Measurements from ENCODE around the gene GCA. TPM values are rescaled to one million over a fixed set of nuclear protein-coding genes. Genes with fewer than 3 reads are reported as not detected.

Gene GCA
- total and polyA plus RNA-seq, 2 of the 13 experiments (the other 11 are each of a cell fraction or from before 2014, with no cell fraction given): 42.0 to 48.3 TPM

GRCh38 chr2:162327134-162327769 is 16.7 kb upstream of the GCA start (continued):
- TF ChIP-seq CTCF (CRISPR knock-in tag; IDR thresholded peaks at IDR 0.05) (peak; percentile 54), GLI4 (CRISPR knock-in tag; IDR thresholded peaks at IDR 0.05; ENCODE audit: borderline replicate concordance) (no peak)

GRCh38 chr2:162327806-162328205 is 16.1 kb upstream of the GCA start:
- Histone ChIP-seq H3K4me3 (replicated peaks in 1 of 3; ENCODE audit: insufficient read depth in 1 of 3, low read depth in 2 of 3, low read length in 3 of 3) (no peak overlapping the region), H3K27me3 (ENCODE audit: control insufficient read depth in 1 of 2, insufficient read depth in 2 of 2, low read length in 2 of 2) (no peaks in the 10 kb centered on the region; a peak in 1 of 5 replicates), H2AFZ (ENCODE audit: low read length) (no peak overlapping the region), H3K9ac (ENCODE audit: insufficient read depth, low read depth, low read length) (no peak overlapping the region), H3K4me1 (ENCODE audit: insufficient read depth, low read length) (no peaks in the 10 kb centered on the region; the same call in 1 of the 2 replicates), H4K20me1 (ENCODE audit: insufficient read depth, low read length) (no peaks in the 10 kb centered on the region), H3K27ac (ENCODE audit: extremely low read length, insufficient read depth, low read length) (no peak overlapping the region), H3K4me2 (ENCODE audit: low read depth, low read length) (no peak overlapping the region), H3K79me2 (ENCODE audit: insufficient read depth, low read length) (no peaks in the 10 kb centered on the region), H3K36me3 (replicated peaks in 1 of 2; ENCODE audit: control insufficient read depth in 1 of 2, insufficient read depth in 2 of 2, low read length in 2 of 2) (no peaks in the 10 kb centered on the region), H3K9me3 (ENCODE audit: low read length) (peaks cover 7% of the 10 kb centered on the region; the same call in 1 of the 2 replicates)
- intact Hi-C loops (cut with micrococcal nuclease; ENCODE audit: unreplicated experiment) (no loop called here), in situ Hi-C loops (cut with HindIII; ENCODE audit: extremely low pct_ligation_motif_present, low pct_unique_long_range_greater_than_20kb) (no loop called here)
- FAIRE-seq (no peak), DNase-seq (ENCODE audit: low spot score) (no peak), ATAC-seq (no peak; the same call in 2 of the 3 replicates)
- BruUV-seq (replicated peaks): no TSS peak
- ChIA-PET CTCF (ENCODE audit: low intra/inter-chr PET ratio, low total read pairs) (no interaction called here), POLR2A (no interaction called here)
- 64% methylated on average over 9 of the region's 15 CpGs for WGBS (ENCODE audit: low lambda C conversion rate)
- no peak for TF ChIP-seq ZNF3 (CRISPR knock-in tag; IDR thresholded peaks at IDR 0.05)
- no peak for TF ChIP-seq YEATS4 (CRISPR knock-in tag; IDR thresholded peaks at IDR 0.05; ENCODE audit: borderline replicate concordance)
- no peak for TF ChIP-seq POLR2A (IDR thresholded peaks at IDR 0.05; ENCODE audit: insufficient read depth in 1 of 2, low read depth in 2 of 2, low read length in 2 of 2)
- TF ChIP-seq ZFP91 (CRISPR knock-in tag; IDR thresholded peaks at IDR 0.05; ENCODE audit: borderline replicate concordance): 0 out of 2 replicates have a peak, but pooled peaks have one; percentile 21
- 0 out of 2 replicates have a peak, but pooled peaks have one; percentile 30 for TF ChIP-seq HES4 (CRISPR knock-in tag; IDR thresholded peaks at IDR 0.05; ENCODE audit: borderline replicate concordance)
- no peak for TF ChIP-seq ZNF552 (CRISPR knock-in tag; IDR thresholded peaks at IDR 0.05; ENCODE audit: borderline replicate concordance)
- TF ChIP-seq HDAC1 (CRISPR knock-in tag; IDR thresholded peaks at IDR 0.05): no peak
- TF ChIP-seq PAXIP1 (CRISPR knock-in tag; conservative IDR thresholded peaks at IDR 0.05): no peak
- TF ChIP-seq ZNF331 (CRISPR knock-in tag; IDR thresholded peaks at IDR 0.05): no peak
- TF ChIP-seq ZNF362 (CRISPR knock-in tag; IDR thresholded peaks at IDR 0.05; ENCODE audit: borderline replicate concordance): no peak
- no peak for TF ChIP-seq ZC3H4 (CRISPR knock-in tag; IDR thresholded peaks at IDR 0.05; ENCODE audit: borderline replicate concordance)
- TF ChIP-seq ONECUT2 (CRISPR knock-in tag; IDR thresholded peaks at IDR 0.05): no peak
- TF ChIP-seq ADNP (CRISPR knock-in tag; IDR thresholded peaks at IDR 0.05): no peak
